ENCODE results near the gene ADGRA3. TPM values are rescaled to one million over a fixed set of nuclear protein-coding genes. Genes with fewer than 3 reads are reported as not detected.

ADGRA3 gene
- total RNA-seq, 6 donors from 2014 or later = 9.2 to 32.7 (median 17.2) TPM

GRCh38 chr4:22414833-22415232 lies 101.0 kb downstream of the ADGRA3 start:
- TF ChIP-seq EP300 (IDR thresholded peaks at IDR 0.05) (no peak), POLR2A (IDR thresholded peaks at IDR 0.05) (no peak), CTCF (IDR thresholded peaks at IDR 0.05) (no peak), POLR2AphosphoS5 (IDR thresholded peaks at IDR 0.05) (no peak)
- no peak overlapping the region for H3K27ac ChIP-seq
- WGBS, 2 donors = 70 to 76% methylated on average over 2 of the region's 2 CpGs

GRCh38 chr4:22413471-22413870 lies 102.4 kb downstream of the ADGRA3 start:
- 80 to 84% methylated on average over 4 of the region's 4 CpGs for WGBS, 2 donors
- Histone ChIP-seq H3K4me1 (no peaks in the 10 kb centered on the region), H3K4me3 (no peak overlapping the region), H3K27me3 (no peaks in the 10 kb centered on the region), H3K27ac (no peak overlapping the region), H3K9me3 (no peaks in the 10 kb centered on the region), H3K36me3 (no peaks in the 10 kb centered on the region)
- ATAC-seq (ENCODE audit: low FRiP score in 2 of 2) (no peak), DNase-seq (no peak)
- TF ChIP-seq POLR2A (IDR thresholded peaks at IDR 0.05) (no peak), CTCF (IDR thresholded peaks at IDR 0.05) (no peak), EP300 (IDR thresholded peaks at IDR 0.05) (no peak), POLR2AphosphoS5 (IDR thresholded peaks at IDR 0.05) (no peak)

More at GRCh38 chr4:22414833-22415232, 101.0 kb downstream of the ADGRA3 start:
- DNase-seq (no peak), ATAC-seq (ENCODE audit: low FRiP score in 2 of 2) (no peak)
- Histone ChIP-seq H3K36me3 (no peaks in the 10 kb centered on the region), H3K9me3 (no peaks in the 10 kb centered on the region), H3K4me3 (no peak overlapping the region), H3K4me1 (no peaks in the 10 kb centered on the region), H3K27me3 (no peaks in the 10 kb centered on the region)

GRCh38 chr4:22412013-22412412 lies 103.9 kb downstream of the ADGRA3 start:
- no peak for DNase-seq
- Histone ChIP-seq H3K36me3 (no peaks in the 10 kb centered on the region), H3K4me1 (no peaks in the 10 kb centered on the region), H3K4me3 (no peak overlapping the region), H3K27me3 (no peaks in the 10 kb centered on the region), H3K27ac (no peak overlapping the region), H3K9me3 (no peaks in the 10 kb centered on the region)
- no peak for ATAC-seq (ENCODE audit: low FRiP score in 2 of 2)
- 86 to 87% methylated on average over 3 of the region's 3 CpGs for WGBS, 2 donors
- TF ChIP-seq EP300 (IDR thresholded peaks at IDR 0.05) = no peak
- no peak for TF ChIP-seq CTCF (IDR thresholded peaks at IDR 0.05)
- no peak for TF ChIP-seq POLR2A (IDR thresholded peaks at IDR 0.05)
- TF ChIP-seq POLR2AphosphoS5 (IDR thresholded peaks at IDR 0.05) = no peak

GRCh38 chr4:22410645-22411247 lies 105.1 kb downstream of the ADGRA3 start:
- Histone ChIP-seq H3K27me3 (no peaks in the 10 kb centered on the region), H3K4me3 (no peak overlapping the region), H3K4me1 (no peaks in the 10 kb centered on the region), H3K9me3 (no peaks in the 10 kb centered on the region), H3K36me3 (no peaks in the 10 kb centered on the region), H3K27ac (no peak overlapping the region)
- no peak for DNase-seq
- TF ChIP-seq POLR2A (IDR thresholded peaks at IDR 0.05) (no peak), EP300 (IDR thresholded peaks at IDR 0.05) (no peak), CTCF (IDR thresholded peaks at IDR 0.05) (peak in 5 of 6 experiments; percentile 17 to 45 (median 20)), POLR2AphosphoS5 (IDR thresholded peaks at IDR 0.05) (no peak)
- WGBS, 2 donors = 77 to 90% methylated on average over 1 of the region's 1 CpG
- no peak for ATAC-seq (ENCODE audit: low FRiP score in 2 of 2)

GRCh38 chr4:22408474-22408873 lies 107.4 kb downstream of the ADGRA3 start:
- Histone ChIP-seq H3K27ac (no peak overlapping the region), H3K36me3 (no peaks in the 10 kb centered on the region), H3K27me3 (no peaks in the 10 kb centered on the region), H3K4me1 (no peaks in the 10 kb centered on the region), H3K9me3 (no peaks in the 10 kb centered on the region), H3K4me3 (no peak overlapping the region)
- no peak for TF ChIP-seq EP300 (IDR thresholded peaks at IDR 0.05)
- TF ChIP-seq POLR2AphosphoS5 (IDR thresholded peaks at IDR 0.05) = no peak
- TF ChIP-seq CTCF (IDR thresholded peaks at IDR 0.05) = no peak
- no peak for TF ChIP-seq POLR2A (IDR thresholded peaks at IDR 0.05)
- no peak for ATAC-seq (ENCODE audit: low FRiP score in 2 of 2)
- WGBS, 2 donors = 83 to 85% methylated on average over 1 of the region's 1 CpG
- no peak for DNase-seq

Measured in upper lobe of left lung (tissue), 6 donors.